GM12878 (cell line): ENCODE results near the gene NCLN. TPM values are rescaled to one million over a fixed set of nuclear protein-coding genes. Genes with fewer than 3 reads are reported as not detected.

Experiments used
- ATAC-seq: fragments of 200-7000 bp; cut with Tn5 transposase; 3 replicates; pipeline ENCODE4 v1.9.1; 2020; ENCODE audit warnings: mild to moderate bottlenecking, moderate library complexity
- BruUV-seq: library from RNA; stranded (reverse); fragments of 400-500 nt; replicated peaks from 2 replicates; lab custom pipeline; 2021; lab: Mats Ljungman, UMichigan
- CTCF ChIA-PET: fragments of 300-600 bp; sonication (Branson Sonifier 250); formaldehyde crosslinking; extraction: SDS; loops from one replicate; lab custom pipeline; 2021; ENCODE audit warnings: inconsistent platforms; lab: Yijun Ruan, JAX
- POLR2A ChIA-PET: fragments of 350-600 bp; formaldehyde crosslinking; extraction: SDS; loops from one replicate; lab custom pipeline; 2021; ENCODE audit warnings: inconsistent platforms; lab: Charles Lee
- RAD21 ChIA-PET: fragments of 300-600 bp; sonication (Branson Sonifier 250); formaldehyde crosslinking; loops from one replicate; lab custom pipeline; 2023; ENCODE audit warnings: antibody characterized with exemption; ENCODE audit not compliant: unreplicated experiment; lab: Charles Lee
- SMC1A ChIA-PET: fragments of 300-600 bp; sonication (Branson Sonifier 250); formaldehyde crosslinking; loops from one replicate; lab custom pipeline; 2023; ENCODE audit not compliant: unreplicated experiment, uncharacterized antibody; lab: Charles Lee
- DNase-seq: peaks from one replicate; pipeline ENCODE4 v3.0.0-alpha.2; 2011; ENCODE audit warnings: low read depth, low spot score
- FAIRE-seq: peaks from 3 replicates; lab custom pipeline; 2011; peaks lifted over from hg19 to GRCh38; lab: Jason Lieb, UNC
- H2AFZ ChIP-seq: 2 replicates; pipeline ENCODE4 v1.6.0; 2011; ENCODE audit warnings: low read depth, low read length, control low read depth; ENCODE audit not compliant: control insufficient read depth
- H3K27ac ChIP-seq: 2 replicates; pipeline ENCODE4 v1.5.1; 2011; ENCODE audit warnings: control low read depth; ENCODE audit not compliant: control insufficient read depth, insufficient read depth
- H3K27me3 ChIP-seq, 2 experiments: replicated peaks in 1 of 2; 2 replicates each; pipeline versions ENCODE4 v1.6.0 to v1.6.1; 2011; ENCODE audit warnings: low read length in 1 of 2; ENCODE audit not compliant: control insufficient read depth in 2 of 2, insufficient read depth in 2 of 2
- H3K36me3 ChIP-seq, 2 experiments: 2 replicates each; pipeline ENCODE4 v1.5.1; 2011; ENCODE audit warnings: low read length in 1 of 2; ENCODE audit not compliant: control insufficient read depth in 2 of 2, insufficient read depth in 2 of 2
- H3K4me1 ChIP-seq: 2 replicates; pipeline ENCODE4 v1.6.1; 2011; ENCODE audit warnings: mild to moderate bottlenecking, low read length, moderate library complexity, mixed read lengths; ENCODE audit not compliant: control insufficient read depth, insufficient read depth
- H3K4me2 ChIP-seq: 2 replicates; pipeline ENCODE4 v1.6.0; 2011; ENCODE audit warnings: control low read depth; ENCODE audit not compliant: control insufficient read depth, insufficient read depth
- H3K4me3 ChIP-seq: fragments of 200-600 bp; sonication (generic); 2 replicates; pipeline ENCODE4 v1.5.1; 2016
- H3K79me2 ChIP-seq: 2 replicates; pipeline ENCODE4 v1.6.0; 2011; ENCODE audit warnings: low read length; ENCODE audit not compliant: control insufficient read depth, insufficient read depth
- H3K9ac ChIP-seq: 2 replicates; pipeline ENCODE4 v1.8.0; 2011; ENCODE audit warnings: low read length, control low read depth, mixed read lengths; ENCODE audit not compliant: control insufficient read depth, insufficient read depth
- H3K9me3 ChIP-seq: replicated peaks from 3 replicates; pipeline ENCODE4 v1.5.1; 2011; ENCODE audit warnings: mild to moderate bottlenecking, low read length; ENCODE audit not compliant: control insufficient read depth, insufficient read depth
- H4K20me1 ChIP-seq: 2 replicates; pipeline ENCODE4 v1.6.0; 2011; ENCODE audit not compliant: control insufficient read depth, insufficient read depth
- EP300 ChIP-seq, 2 experiments: fragments of 150-350 bp in 1 of 2; IDR thresholded peaks; 2 replicates each; pipeline ENCODE4 v1.6.1; 2011 to 2012; ENCODE audit warnings: low read depth in 2 of 2, low read length in 2 of 2, borderline replicate concordance in 1 of 2, improper control_type of control experiment in 1 of 2, inconsistent platforms in 1 of 2; ENCODE audit not compliant: control insufficient read depth in 1 of 2
- HCFC1 ChIP-seq: fragments of 150-350 bp; IDR thresholded peaks from 2 replicates; pipeline ENCODE4 v1.6.1; 2014; ENCODE audit warnings: low read length
- MTA2 ChIP-seq: fragments of 450-650 bp; IDR thresholded peaks from 2 replicates; pipeline ENCODE4 v1.6.1; 2016; ENCODE audit warnings: low read depth, mild to moderate bottlenecking, moderate library complexity
- NBN ChIP-seq: fragments of 450-650 bp; IDR thresholded peaks from 2 replicates; pipeline ENCODE4 v1.6.1; 2016
- NFYB ChIP-seq: IDR thresholded peaks from 2 replicates; pipeline ENCODE4 v1.6.1; 2011; ENCODE audit warnings: low read depth, mild to moderate bottlenecking, low read length, improper control_type of control experiment, moderate library complexity; ENCODE audit not compliant: insufficient read depth
- RBBP5 ChIP-seq: fragments of 200-600 bp; sonication (generic); conservative IDR thresholded peaks from 2 replicates; pipeline ENCODE4 v1.6.1; 2016
- SMAD5 ChIP-seq: IDR thresholded peaks from 2 replicates; pipeline ENCODE4 v1.6.1; 2016; ENCODE audit warnings: antibody characterized with exemption, low read depth
- USF1 ChIP-seq: IDR thresholded peaks from 2 replicates; pipeline ENCODE4 v1.6.1; 2011; ENCODE audit warnings: borderline replicate concordance, low read depth, mild to moderate bottlenecking, moderate library complexity, mixed read lengths, low read length; ENCODE audit not compliant: insufficient read depth; ENCODE audit errors: extremely low read length
- ZBTB33 ChIP-seq: fragments of 450-650 bp; IDR thresholded peaks from 2 replicates; pipeline ENCODE4 v1.6.1; 2017; ENCODE audit warnings: mild to moderate bottlenecking
- ZBTB40 ChIP-seq: fragments of 450-650 bp; IDR thresholded peaks from 2 replicates; pipeline ENCODE4 v1.6.1; 2016; ENCODE audit warnings: mild to moderate bottlenecking, moderate library complexity, borderline replicate concordance
- WGBS: methylation state at CpG from one replicate; pipeline ENCODE4 v1.1.6; 2016; ENCODE audit warnings: low lambda C conversion rate; ENCODE audit not compliant: insufficient replicate concordance, insufficient coverage; ENCODE audit errors: missing lambda C conversion rate; 5-methylcytosine and 5-hydroxymethylcytosine counted together
- in situ Hi-C: fragments of 300-500 bp; cut with MboI; formaldehyde crosslinking; loops from 9 replicates; pipeline ENCODE4 v1.14.3; 2018; ENCODE audit warnings: mixed read lengths
- intact Hi-C: fragments of 100-400 bp; cut with micrococcal nuclease; formaldehyde crosslinking; loops from one replicate; pipeline ENCODE4 v1.14.2; 2022; ENCODE audit not compliant: unreplicated experiment
- polyA plus RNA-seq, 11 experiments: library from polyadenylated mRNA; depleted of rRNA in 4 of 11; unstranded in 6 of 11; stranded (reverse) in 5 of 11; fragments of >200 nt; fragmentation: Nextera tagmentation in 4 of 11; fragmentation: Illumina TruSeq in 1 of 11; extraction: Ambion mirVana in 4 of 11; extraction: Trizol in 1 of 11; gene quantifications; 1 replicate in 1 of 11; 2 replicates in 10 of 11; pipeline versions ENCODE4 v1.2.1 to v1.2.3, GENCODE V29; 2011 to 2016; ENCODE audit warnings: inconsistent platforms in 2 of 11, missing spikeins in 2 of 11, low read depth in 1 of 11
- total RNA-seq, 4 experiments: library from RNA; depleted of rRNA in 3 of 4; stranded (reverse); fragments of >200 nt in 3 of 4; fragmentation: Illumina TruSeq in 1 of 4; extraction: Trizol in 1 of 4; gene quantifications; 2 replicates each; pipeline versions ENCODE4 v1.2.1 to v1.2.3, GENCODE V29; 2013 to 2021

NCLN gene
- total and polyA plus RNA-seq, 10 of the 15 experiments (the other 5 are each of a cell fraction or from before 2014, with no cell fraction given): 2.2 to 79.1 (median 36.0) TPM

GRCh38 chr19:3190470-3190770, 4.7 kb downstream of the NCLN start:
- CTCF ChIA-PET: no interaction called here
- no peaks in the 10 kb centered on the region for H4K20me1 ChIP-seq
- in situ Hi-C loops: no loop called here

GRCh38 chr19:3190921-3191805, 5.4 kb downstream of the NCLN start:
- in situ Hi-C loops: no loop called here
- TF ChIP-seq SMAD5: no peak
- TF ChIP-seq HCFC1: no peak
- TF ChIP-seq ZBTB40: no peak
- TF ChIP-seq ZBTB33: no peak

More at GRCh38 chr19:3190470-3190770, 4.7 kb downstream of the NCLN start:
- no peak for ATAC-seq
- H3K9me3 ChIP-seq: no peaks in the 10 kb centered on the region
- no peak for TF ChIP-seq RBBP5
- TF ChIP-seq USF1: no peak
- TF ChIP-seq NBN: no peak
- TF ChIP-seq MTA2: no peak
- no peak for TF ChIP-seq EP300 (IDR thresholded peaks at IDR 0.05; ENCODE audit: borderline replicate concordance in 1 of 2, control insufficient read depth in 1 of 2, low read depth in 2 of 2, low read length in 2 of 2)
- no peak for TF ChIP-seq HCFC1
- TF ChIP-seq NFYB: no peak
- TF ChIP-seq, all 136 proteins: peak for 0
- ChIA-PET SMC1A (no interaction called here), RAD21 (no interaction called here), POLR2A (no interaction called here)
- peaks cover 5 to 6% of the 10 kb centered on the region in 2 experiments; a peak in 3 of 4 replicates for H3K36me3 ChIP-seq
- intact Hi-C loops: no loop called here
- peaks cover 11% of the 10 kb centered on the region for H3K4me1 ChIP-seq
- DNase-seq (no peak), FAIRE-seq (no peak)
- H3K79me2 ChIP-seq: peaks cover 50% of the 10 kb centered on the region
- H3K9ac ChIP-seq: no peak overlapping the region
- 98% methylated on average over 18 of the region's 18 CpGs for WGBS
- no peak overlapping the region for H3K4me3 ChIP-seq
- H3K27me3 ChIP-seq: no peaks in the 10 kb centered on the region
- no peak overlapping the region for H2AFZ ChIP-seq
- H3K4me2 ChIP-seq: no peak overlapping the region
- no peak overlapping the region for H3K27ac ChIP-seq
- BruUV-seq: no TSS peak

More at GRCh38 chr19:3190921-3191805, 5.4 kb downstream of the NCLN start:
- no peak for DNase-seq
- no peak overlapping the region for H3K4me2 ChIP-seq
- no peak overlapping the region for H3K9ac ChIP-seq
- BruUV-seq: no TSS peak
- 93% methylated on average over 44 of the region's 46 CpGs for WGBS
- H3K79me2 ChIP-seq: peaks cover 46% of the 10 kb centered on the region
- no peak overlapping the region for H3K27ac ChIP-seq
- ChIA-PET RAD21 (no interaction called here), POLR2A (interaction anchor here (0.7 kb wide), 1 partner anchor 127 kb away, joined by 3 read pairs; no protein-coding TSS in a partner anchor), CTCF (no interaction called here), SMC1A (no interaction called here)
- no peak overlapping the region for H3K4me3 ChIP-seq
- FAIRE-seq: no peak
- no peak overlapping the region for H2AFZ ChIP-seq
- H3K9me3 ChIP-seq: no peaks in the 10 kb centered on the region
- ATAC-seq: no peak
- peaks cover 5 to 6% of the 10 kb centered on the region in 2 experiments; a peak in 3 of 4 replicates for H3K36me3 ChIP-seq
- intact Hi-C loops: no loop called here
- peaks cover 11% of the 10 kb centered on the region for H3K4me1 ChIP-seq
- H3K27me3 ChIP-seq: no peaks in the 10 kb centered on the region
- no peaks in the 10 kb centered on the region for H4K20me1 ChIP-seq
